ENCODE measurements around the gene SLC38A8.

SLC38A8 gene

GRCh38 chr16:84018710-84019109, 23.9 kb downstream of the SLC38A8 start:
- H3K9ac ChIP-seq (ENCODE audit: low read depth, low read length): no peak overlapping the region
- H3K4me1 ChIP-seq (ENCODE audit: insufficient read depth, low read length): no peaks in the 10 kb centered on the region
- peaks cover 15% of the 10 kb centered on the region; the same call in 1 of the 2 replicates for H3K9me3 ChIP-seq (ENCODE audit: control insufficient read depth, insufficient read depth, low read length)
- H3K36me3 ChIP-seq (ENCODE audit: insufficient read depth, low read length): no peaks in the 10 kb centered on the region

GRCh38 chr16:84016477-84016876, 26.1 kb downstream of the SLC38A8 start:
- Histone ChIP-seq H3K9ac (ENCODE audit: low read depth, low read length) (no peak overlapping the region), H3K4me1 (ENCODE audit: insufficient read depth, low read length) (no peaks in the 10 kb centered on the region), H3K36me3 (ENCODE audit: insufficient read depth, low read length) (no peaks in the 10 kb centered on the region), H3K9me3 (ENCODE audit: control insufficient read depth, insufficient read depth, low read length) (peaks cover 6% of the 10 kb centered on the region; the same call in 1 of the 2 replicates)

GRCh38 chr16:84015399-84015798, 27.2 kb downstream of the SLC38A8 start:
- Histone ChIP-seq H3K4me1 (ENCODE audit: insufficient read depth, low read length) (no peaks in the 10 kb centered on the region), H3K9me3 (ENCODE audit: control insufficient read depth, insufficient read depth, low read length) (peaks cover 1% of the 10 kb centered on the region; the same call in 1 of the 2 replicates), H3K36me3 (ENCODE audit: insufficient read depth, low read length) (no peaks in the 10 kb centered on the region), H3K9ac (ENCODE audit: low read depth, low read length) (no peak overlapping the region)

GRCh38 chr16:84014570-84015327, 27.8 kb downstream of the SLC38A8 start:
- H3K9me3 ChIP-seq (ENCODE audit: control insufficient read depth, insufficient read depth, low read length): no peaks in the 10 kb centered on the region
- H3K9ac ChIP-seq (ENCODE audit: low read depth, low read length): no peak overlapping the region
- H3K36me3 ChIP-seq (ENCODE audit: insufficient read depth, low read length): no peaks in the 10 kb centered on the region

GRCh38 chr16:84013787-84014569, 28.6 kb downstream of the SLC38A8 start:
- H3K36me3 ChIP-seq (ENCODE audit: insufficient read depth, low read length): no peaks in the 10 kb centered on the region
- no peaks in the 10 kb centered on the region for H3K9me3 ChIP-seq (ENCODE audit: control insufficient read depth, insufficient read depth, low read length)
- no peaks in the 10 kb centered on the region for H3K4me1 ChIP-seq (ENCODE audit: insufficient read depth, low read length)
- no peak overlapping the region for H3K9ac ChIP-seq (ENCODE audit: low read depth, low read length)

More at GRCh38 chr16:84014570-84015327, 27.8 kb downstream of the SLC38A8 start:
- H3K4me1 ChIP-seq (ENCODE audit: insufficient read depth, low read length): no peaks in the 10 kb centered on the region

GRCh38 chr16:84009282-84009681, 33.3 kb downstream of the SLC38A8 start:
- Histone ChIP-seq H3K4me1 (ENCODE audit: insufficient read depth, low read length) (no peaks in the 10 kb centered on the region), H3K36me3 (ENCODE audit: insufficient read depth, low read length) (no peaks in the 10 kb centered on the region), H3K9me3 (ENCODE audit: control insufficient read depth, insufficient read depth, low read length) (no peaks in the 10 kb centered on the region), H3K9ac (ENCODE audit: low read depth, low read length) (no peak overlapping the region)

- Histone ChIP-seq H3K36me3 (ENCODE audit: insufficient read depth, low read length) (no peaks in the 10 kb centered on the region), H3K9me3 (ENCODE audit: control insufficient read depth, insufficient read depth, low read length) (no peaks in the 10 kb centered on the region), H3K4me1 (ENCODE audit: insufficient read depth, low read length) (no peaks in the 10 kb centered on the region), H3K9ac (ENCODE audit: low read depth, low read length) (no peak overlapping the region)
Observed at GRCh38 chr16:84007965-84008364, 34.6 kb downstream of the SLC38A8 start.

GRCh38 chr16:84007520-84007919, 35.1 kb downstream of the SLC38A8 start:
- Histone ChIP-seq H3K4me1 (ENCODE audit: insufficient read depth, low read length) (no peaks in the 10 kb centered on the region), H3K9me3 (ENCODE audit: control insufficient read depth, insufficient read depth, low read length) (no peaks in the 10 kb centered on the region), H3K36me3 (ENCODE audit: insufficient read depth, low read length) (no peaks in the 10 kb centered on the region), H3K9ac (ENCODE audit: low read depth, low read length) (no peak overlapping the region)

GRCh38 chr16:84005391-84005790, 37.2 kb downstream of the SLC38A8 start:
- no peaks in the 10 kb centered on the region for H3K9me3 ChIP-seq (ENCODE audit: control insufficient read depth, insufficient read depth, low read length)
- H3K9ac ChIP-seq (ENCODE audit: low read depth, low read length): no peak overlapping the region
- no peaks in the 10 kb centered on the region for H3K36me3 ChIP-seq (ENCODE audit: insufficient read depth, low read length)
- H3K4me1 ChIP-seq (ENCODE audit: insufficient read depth, low read length): peaks cover 10% of the 10 kb centered on the region; the same call in 1 of the 2 replicates

GRCh38 chr16:84004442-84004841, 38.2 kb downstream of the SLC38A8 start:
- H3K4me1 ChIP-seq (ENCODE audit: insufficient read depth, low read length): peaks cover 10% of the 10 kb centered on the region; the same call in 1 of the 2 replicates
- H3K36me3 ChIP-seq (ENCODE audit: insufficient read depth, low read length): no peaks in the 10 kb centered on the region
- H3K9ac ChIP-seq (ENCODE audit: low read depth, low read length): no peak overlapping the region
- H3K9me3 ChIP-seq (ENCODE audit: control insufficient read depth, insufficient read depth, low read length): no peaks in the 10 kb centered on the region

GRCh38 chr16:84003038-84003437, 39.6 kb downstream of the SLC38A8 start:
- H3K9ac ChIP-seq (ENCODE audit: low read depth, low read length): no peak overlapping the region
- H3K36me3 ChIP-seq (ENCODE audit: insufficient read depth, low read length): no peaks in the 10 kb centered on the region
- no peaks in the 10 kb centered on the region for H3K9me3 ChIP-seq (ENCODE audit: control insufficient read depth, insufficient read depth, low read length)
- peaks cover 10% of the 10 kb centered on the region; the same call in 1 of the 2 replicates for H3K4me1 ChIP-seq (ENCODE audit: insufficient read depth, low read length)

GRCh38 chr16:84001726-84002125, 40.9 kb downstream of the SLC38A8 start:
- Histone ChIP-seq H3K9ac (ENCODE audit: low read depth, low read length) (no peak overlapping the region), H3K4me1 (ENCODE audit: insufficient read depth, low read length) (peaks cover 10% of the 10 kb centered on the region; the same call in 1 of the 2 replicates), H3K36me3 (ENCODE audit: insufficient read depth, low read length) (no peaks in the 10 kb centered on the region), H3K9me3 (ENCODE audit: control insufficient read depth, insufficient read depth, low read length) (no peaks in the 10 kb centered on the region)

GRCh38 chr16:84000989-84001642, 41.5 kb downstream of the SLC38A8 start:
- Histone ChIP-seq H3K36me3 (ENCODE audit: insufficient read depth, low read length) (no peaks in the 10 kb centered on the region), H3K9ac (ENCODE audit: low read depth, low read length) (no peak overlapping the region), H3K9me3 (ENCODE audit: control insufficient read depth, insufficient read depth, low read length) (no peaks in the 10 kb centered on the region), H3K4me1 (ENCODE audit: insufficient read depth, low read length) (peaks cover 10% of the 10 kb centered on the region; the same call in 1 of the 2 replicates)

- H3K9me3 ChIP-seq (ENCODE audit: control insufficient read depth, insufficient read depth, low read length): no peaks in the 10 kb centered on the region
- H3K9ac ChIP-seq (ENCODE audit: low read depth, low read length): no peak overlapping the region
- H3K36me3 ChIP-seq (ENCODE audit: insufficient read depth, low read length): no peaks in the 10 kb centered on the region
- H3K4me1 ChIP-seq (ENCODE audit: insufficient read depth, low read length): peaks cover 10% of the 10 kb centered on the region; the same call in 1 of the 2 replicates
Observed at GRCh38 chr16:83998091-83998490, 44.5 kb downstream of the SLC38A8 start.
